Epithelial cell of esophagus (primary cell): ENCODE measurements around the gene ASMT.

Source experiments
- DNase-seq: peaks from one replicate; pipeline ENCODE4 v3.0.0; 2010; ENCODE audit warnings: low read depth
- H3K4me3 ChIP-seq: 2 replicates; pipeline ENCODE4 v1.5.1; 2011; ENCODE audit warnings: mild to moderate bottlenecking, low read length, control low read depth
- TF ChIP-seq, protein P1 (sequence below): IDR thresholded peaks from 2 replicates; pipeline ENCODE4 v1.5.1; 2011; ENCODE audit warnings: low read depth, mild to moderate bottlenecking, low read length, control low read depth, inconsistent platforms; ENCODE audit not compliant: insufficient read depth; ENCODE audit errors: missing control alignments

ASMT gene

GRCh38 chrX:1593286-1594271, 21.3 kb upstream of the ASMT start:
- TF ChIP-seq, protein P1, sequence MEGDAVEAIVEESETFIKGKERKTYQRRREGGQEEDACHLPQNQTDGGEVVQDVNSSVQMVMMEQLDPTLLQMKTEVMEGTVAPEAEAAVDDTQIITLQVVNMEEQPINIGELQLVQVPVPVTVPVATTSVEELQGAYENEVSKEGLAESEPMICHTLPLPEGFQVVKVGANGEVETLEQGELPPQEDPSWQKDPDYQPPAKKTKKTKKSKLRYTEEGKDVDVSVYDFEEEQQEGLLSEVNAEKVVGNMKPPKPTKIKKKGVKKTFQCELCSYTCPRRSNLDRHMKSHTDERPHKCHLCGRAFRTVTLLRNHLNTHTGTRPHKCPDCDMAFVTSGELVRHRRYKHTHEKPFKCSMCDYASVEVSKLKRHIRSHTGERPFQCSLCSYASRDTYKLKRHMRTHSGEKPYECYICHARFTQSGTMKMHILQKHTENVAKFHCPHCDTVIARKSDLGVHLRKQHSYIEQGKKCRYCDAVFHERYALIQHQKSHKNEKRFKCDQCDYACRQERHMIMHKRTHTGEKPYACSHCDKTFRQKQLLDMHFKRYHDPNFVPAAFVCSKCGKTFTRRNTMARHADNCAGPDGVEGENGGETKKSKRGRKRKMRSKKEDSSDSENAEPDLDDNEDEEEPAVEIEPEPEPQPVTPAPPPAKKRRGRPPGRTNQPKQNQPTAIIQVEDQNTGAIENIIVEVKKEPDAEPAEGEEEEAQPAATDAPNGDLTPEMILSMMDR: no peak
- peak overlapping the region; percentile 75 for H3K4me3 ChIP-seq
- DNase-seq: no peak

DNA sequence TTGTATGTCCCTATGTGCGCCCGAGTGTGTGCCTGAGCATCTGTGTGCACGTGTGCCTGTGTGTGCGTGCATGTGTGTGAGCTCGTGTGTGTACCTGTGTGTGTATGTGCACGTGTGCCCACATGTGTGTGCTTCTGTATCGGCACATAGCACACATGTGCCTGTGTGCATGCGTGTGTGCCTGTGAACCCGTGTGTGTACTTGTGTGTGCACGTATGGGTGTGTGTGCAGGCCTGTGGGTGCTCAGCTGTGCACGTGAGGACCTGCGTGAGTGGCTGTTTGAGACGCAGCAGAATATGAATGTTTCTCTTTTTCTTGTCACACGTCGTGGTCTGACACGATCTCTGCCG, 19.2 kb upstream of the ASMT start:
- no peak for DNase-seq
- TF ChIP-seq, protein P1: no peak
- no peak overlapping the region for H3K4me3 ChIP-seq

DNA sequence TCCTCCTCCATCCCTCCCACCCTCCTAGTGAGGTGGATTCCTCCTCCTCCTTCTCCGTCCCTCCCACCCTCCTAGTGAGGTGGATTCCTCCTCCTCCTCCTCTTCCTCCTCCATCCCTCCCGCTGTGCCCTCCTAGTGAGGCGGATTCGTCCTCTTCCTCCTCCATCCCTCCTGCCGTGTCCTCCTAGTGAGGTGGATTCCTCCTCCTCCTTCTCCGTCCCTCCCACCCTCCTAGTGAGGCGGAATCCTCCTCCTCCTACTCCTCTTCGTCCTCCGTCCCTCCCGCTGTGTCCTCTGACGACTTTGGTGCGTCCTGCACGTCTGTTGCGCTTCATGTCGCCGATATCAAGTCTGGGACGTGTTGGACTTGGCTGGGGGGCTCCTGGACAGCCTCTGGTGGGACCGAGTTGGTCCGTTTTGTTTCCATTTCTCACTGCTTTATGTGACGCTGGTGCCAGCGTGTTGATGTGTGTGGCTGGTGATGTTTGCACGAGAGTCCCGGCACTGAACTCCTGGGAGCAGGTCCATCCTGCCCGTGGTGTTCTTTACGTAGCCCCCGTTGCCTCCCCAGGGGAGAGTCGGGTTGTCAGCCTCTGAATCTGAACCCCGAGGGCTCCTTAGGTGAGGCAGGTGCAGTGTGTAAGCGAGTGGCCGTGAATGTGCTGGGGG, 18.0 kb upstream of the ASMT start:
- TF ChIP-seq, protein P1: no peak
- DNase-seq: no peak
- no peak overlapping the region for H3K4me3 ChIP-seq

- TF ChIP-seq, protein P1: no peak
- DNase-seq: no peak
- H3K4me3 ChIP-seq: no peak overlapping the region
These were observed 17.4 kb upstream of the ASMT start for GRCh38 chrX:1597345-1598020.

DNA sequence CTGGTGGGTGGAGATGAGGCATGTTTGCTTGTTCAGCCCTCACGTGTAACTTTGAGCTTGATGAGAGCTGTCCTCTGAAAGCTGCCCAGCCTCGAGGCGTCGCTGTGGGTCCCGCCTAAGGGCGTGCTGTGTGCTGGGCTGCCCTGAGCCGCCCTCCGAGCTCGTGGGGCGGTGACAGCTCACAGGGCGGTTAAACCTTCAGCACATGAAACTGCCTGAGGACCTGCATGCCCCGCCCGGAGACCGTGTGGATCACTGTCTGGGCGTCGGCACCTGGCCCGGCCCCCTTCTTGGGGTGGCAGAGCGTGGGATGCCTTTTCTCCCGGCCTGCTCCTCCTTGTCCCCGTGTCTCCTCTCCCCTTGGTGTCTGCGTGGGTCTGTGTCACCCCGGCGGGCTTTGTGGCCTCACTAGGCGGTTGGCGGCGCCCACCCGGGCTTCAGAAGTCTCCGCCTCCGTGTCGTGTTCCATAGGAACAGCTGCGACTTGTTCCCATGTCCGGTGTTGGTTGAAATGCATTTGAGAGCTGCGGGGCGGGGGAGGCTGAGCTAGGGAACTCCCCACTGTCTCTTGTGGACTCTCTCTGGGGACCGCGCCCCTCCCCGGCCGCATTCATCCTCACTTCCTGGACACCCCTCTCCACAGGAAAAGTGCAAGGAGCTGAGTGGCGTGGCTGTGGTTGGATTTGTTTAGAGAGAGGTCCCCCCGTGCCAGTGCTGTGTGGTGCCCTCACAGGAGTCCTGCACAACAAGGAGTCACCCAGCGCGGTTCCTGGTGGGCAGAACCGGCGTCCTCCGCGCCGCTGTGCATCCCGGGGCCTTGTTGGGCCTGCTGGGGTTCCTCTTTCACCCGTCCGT, 16.6 kb upstream of the ASMT start:
- no peak overlapping the region for H3K4me3 ChIP-seq
- DNase-seq: peak; percentile 24
- TF ChIP-seq, protein P1: no peak
